Measurements from ENCODE around the gene IAH1. TPM values are rescaled to one million over a fixed set of nuclear protein-coding genes. Genes with fewer than 3 reads are reported as not detected.
A peak's percentile ranks its signal among the peaks of the same experiment; 100 is the strongest.
"Not testable (repeated sequence)": the region's sequence is repeated elsewhere in the genome, so short reads cannot be mapped to it uniquely, and the experiment has no call there.

Gene IAH1
- total RNA-seq, 1 donor from 2014 or later = 32.2 TPM

- ATAC-seq = peak; percentile 49
Observed at GRCh38 chr2:9473308-9473984, 905 bp upstream of the IAH1 start.

DNA sequence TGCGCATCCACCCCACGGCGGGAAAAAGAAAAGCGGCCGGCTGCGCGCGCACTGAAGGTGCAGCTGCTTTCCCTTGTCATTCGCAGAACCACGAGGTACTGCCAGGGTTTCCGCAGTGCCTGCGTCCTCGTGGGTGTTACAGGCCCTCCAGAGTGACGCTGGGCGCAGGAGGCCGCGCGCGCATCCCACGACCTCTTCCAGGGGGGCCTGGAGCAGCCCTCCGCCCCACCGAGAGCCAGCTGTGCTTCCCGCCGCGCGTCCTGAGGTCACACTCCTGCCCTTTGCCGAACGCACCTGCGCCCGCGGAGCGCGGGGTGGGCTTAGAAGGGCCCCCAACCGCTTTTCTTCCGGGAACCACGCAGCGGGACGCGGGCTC is 378 bp upstream of the IAH1 start:
- peak; percentile 57 for ATAC-seq

GRCh38 chr2:9477914-9478313 is 3.6 kb downstream of the IAH1 start:
- ATAC-seq = no peak

GRCh38 chr2:9478526-9478925 is 4.2 kb downstream of the IAH1 start:
- ATAC-seq = no peak

DNA sequence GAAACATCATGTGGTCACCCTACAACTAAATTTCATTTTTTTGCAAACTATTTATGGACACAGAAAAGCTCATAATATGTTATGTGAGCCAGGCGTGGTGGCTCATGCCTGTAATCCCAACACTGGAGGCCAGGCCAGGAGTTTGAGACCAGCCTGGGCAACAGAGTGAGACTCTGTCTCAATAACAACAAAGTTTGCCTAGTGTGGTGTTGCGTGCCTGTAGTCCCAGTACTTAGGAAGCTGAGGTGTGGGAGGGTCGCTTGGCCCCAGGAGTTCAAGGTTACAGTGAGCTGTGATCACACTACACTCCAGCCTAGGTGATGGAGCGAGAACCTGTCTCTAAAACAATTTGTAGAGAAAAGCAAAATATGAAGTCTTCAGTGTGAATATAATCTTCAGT is 5.8 kb downstream of the IAH1 start:
- ATAC-seq = no peak

GRCh38 chr2:9483107-9483506 is 8.8 kb downstream of the IAH1 start:
- ATAC-seq = no peak

GRCh38 chr2:9484533-9484932 is 10.2 kb downstream of the IAH1 start:
- ATAC-seq = no peak

DNA sequence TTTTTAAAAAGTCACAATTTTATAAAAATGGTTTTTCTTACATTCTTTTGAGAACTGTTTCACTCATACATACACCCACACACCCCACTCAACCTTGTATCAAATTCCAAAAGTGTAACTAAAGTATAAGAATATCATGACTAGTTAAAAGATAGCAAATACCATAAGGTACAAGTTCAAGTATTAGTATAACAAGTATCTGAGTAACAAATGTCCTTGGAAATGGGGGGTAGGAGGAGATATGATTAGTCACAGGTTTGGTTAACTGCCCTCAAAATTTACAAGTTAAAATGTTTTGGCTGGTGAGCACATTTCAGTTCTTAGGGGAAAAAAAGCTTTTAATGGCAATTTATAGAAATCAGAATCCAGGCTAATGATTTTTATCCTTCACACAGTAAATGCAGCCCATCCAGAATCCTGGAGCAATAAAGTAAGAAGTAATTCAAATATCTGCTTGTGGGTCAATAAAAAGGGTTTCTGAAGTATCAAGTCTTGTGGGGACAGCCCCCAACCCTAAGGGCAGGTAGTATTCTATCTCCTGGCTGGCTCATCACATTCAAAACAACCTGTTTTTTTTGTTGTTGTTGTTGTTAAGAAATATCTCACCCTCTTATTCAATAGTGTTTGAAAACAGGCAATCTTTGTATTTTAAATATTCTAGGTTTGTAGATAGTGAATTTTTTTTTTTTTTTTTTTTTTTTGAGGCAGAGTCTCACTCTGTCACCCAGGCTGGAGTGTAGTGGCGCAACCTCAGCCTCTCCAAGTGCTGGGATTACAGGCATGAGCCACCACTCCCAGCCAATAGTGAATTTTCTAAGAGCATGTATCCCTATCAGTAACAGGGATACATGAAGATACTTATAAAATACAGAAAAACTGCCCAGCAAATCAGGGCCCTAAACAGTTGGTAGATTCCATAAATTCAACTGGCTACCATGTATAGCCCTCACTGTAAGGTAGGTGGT is 14.5 kb downstream of the IAH1 start:
- no peak for ATAC-seq

GRCh38 chr2:9490789-9491188 is 16.4 kb downstream of the IAH1 start:
- no peak for ATAC-seq

- no peak for ATAC-seq
Observed at GRCh38 chr2:9492927-9493326, 18.6 kb downstream of the IAH1 start.

- ATAC-seq = no peak
Observed at GRCh38 chr2:9493478-9493877, 19.1 kb downstream of the IAH1 start.

GRCh38 chr2:9494081-9494480 is 19.7 kb downstream of the IAH1 start:
- ATAC-seq = no peak

DNA sequence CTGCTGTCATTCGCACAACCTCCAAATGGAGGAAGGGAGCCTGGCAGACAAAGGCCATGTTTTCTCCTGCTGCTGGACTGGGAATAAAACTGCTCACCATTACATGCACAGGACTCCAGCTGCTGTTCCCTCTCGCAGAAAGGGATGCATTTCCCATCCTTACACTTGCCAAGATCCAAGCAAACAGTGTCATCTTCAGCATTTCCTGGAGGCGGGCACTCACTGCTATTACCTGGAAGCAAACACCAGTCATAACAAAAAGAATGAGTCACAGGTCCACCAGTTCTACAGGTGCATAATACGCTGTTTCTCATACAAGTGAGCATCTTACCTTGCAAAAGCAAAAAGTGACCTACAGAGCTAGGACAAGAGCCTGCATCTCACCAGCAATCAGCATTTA is 22.7 kb downstream of the IAH1 start:
- peak; percentile 93 for ATAC-seq

DNA sequence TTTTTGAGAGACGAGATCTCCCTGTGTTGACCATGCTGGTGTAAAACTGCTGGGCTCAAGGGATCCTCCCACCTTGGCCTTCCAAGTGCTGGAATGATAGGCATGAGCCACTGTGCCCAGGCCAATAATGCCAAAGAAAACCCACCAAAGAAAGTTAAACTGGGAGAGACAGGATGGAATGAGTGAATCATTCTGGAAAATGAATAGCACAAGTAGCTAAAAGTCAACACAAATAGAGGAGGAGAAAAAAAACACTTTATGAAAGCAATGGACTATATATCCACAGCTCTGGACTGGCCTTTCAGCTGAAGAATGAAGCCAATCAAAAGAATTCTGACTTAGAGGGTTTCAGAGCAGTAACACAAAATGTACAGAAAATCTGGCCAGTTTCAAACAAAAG is 23.9 kb downstream of the IAH1 start:
- ATAC-seq = no peak

- ATAC-seq = no peak
Observed at GRCh38 chr2:9508931-9509330, 34.6 kb downstream of the IAH1 start.

DNA sequence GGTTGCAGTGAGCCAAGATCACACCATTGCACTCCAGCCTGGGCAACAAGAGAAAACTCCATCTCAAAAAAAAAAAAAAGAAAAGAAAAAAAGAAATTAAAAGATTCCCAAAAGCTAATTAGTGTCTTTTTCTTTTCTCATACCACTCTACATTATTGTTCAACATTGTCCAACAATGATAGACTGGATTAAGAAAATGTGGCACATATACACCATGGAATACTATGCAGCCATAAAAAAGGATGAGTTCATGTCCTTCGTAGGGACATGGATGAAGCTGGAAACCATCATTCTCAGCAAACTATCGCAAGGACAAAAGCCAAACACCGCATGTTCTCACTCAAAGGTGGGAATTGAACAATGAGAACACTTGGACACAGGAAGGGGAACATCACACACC is 39.6 kb downstream of the IAH1 start:
- ATAC-seq = not testable (repeated sequence)

DNA sequence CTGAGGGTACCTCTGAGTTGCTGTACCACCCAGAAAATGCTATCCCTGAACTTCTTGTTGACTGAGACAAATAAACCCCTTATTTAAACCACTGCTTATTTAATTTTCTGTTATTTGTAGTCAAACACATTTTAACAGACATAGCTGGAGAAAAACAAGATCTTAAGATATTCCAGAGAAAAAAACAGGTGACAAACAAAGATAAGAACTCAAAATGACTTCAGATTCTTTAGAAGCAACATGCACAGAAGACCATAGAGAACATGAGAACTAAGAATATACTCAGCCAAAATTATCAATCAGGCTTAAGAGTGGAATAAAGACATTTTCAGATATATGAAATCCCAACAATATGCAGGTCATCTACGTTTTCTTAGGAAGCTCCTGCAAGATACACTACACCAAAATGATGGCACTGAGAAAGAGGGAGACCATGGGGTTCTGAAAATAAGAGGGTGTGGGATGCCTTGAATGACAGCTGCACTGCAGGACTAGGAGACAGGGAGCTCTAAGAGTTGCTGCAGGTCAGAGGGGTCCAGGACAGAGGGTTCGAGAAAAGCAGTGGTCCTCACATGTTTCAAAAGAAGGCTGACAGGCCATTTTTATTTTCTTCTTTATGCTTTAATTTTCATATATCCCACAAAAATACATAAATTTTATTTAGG is 42.9 kb downstream of the IAH1 start:
- no peak for ATAC-seq

DNA sequence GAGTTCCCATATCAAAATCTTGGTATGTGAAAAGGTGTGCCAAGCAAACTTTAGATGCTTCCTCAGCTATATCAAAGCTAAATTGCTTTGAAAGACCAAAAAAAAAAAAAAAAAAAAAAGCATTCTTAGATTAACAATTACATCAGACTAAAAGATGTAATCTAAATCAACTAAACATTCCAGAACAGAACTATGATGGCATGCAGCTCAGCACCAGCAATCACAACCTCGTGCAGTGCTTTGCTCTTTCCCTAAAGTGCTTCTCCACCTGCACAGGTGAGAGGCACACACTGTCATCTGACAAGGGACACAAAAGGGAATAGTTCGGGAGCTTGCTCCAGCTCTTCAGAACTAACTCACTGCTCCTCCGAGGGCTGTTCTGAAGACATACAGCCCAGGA is 43.8 kb downstream of the IAH1 start:
- no peak for ATAC-seq

DNA sequence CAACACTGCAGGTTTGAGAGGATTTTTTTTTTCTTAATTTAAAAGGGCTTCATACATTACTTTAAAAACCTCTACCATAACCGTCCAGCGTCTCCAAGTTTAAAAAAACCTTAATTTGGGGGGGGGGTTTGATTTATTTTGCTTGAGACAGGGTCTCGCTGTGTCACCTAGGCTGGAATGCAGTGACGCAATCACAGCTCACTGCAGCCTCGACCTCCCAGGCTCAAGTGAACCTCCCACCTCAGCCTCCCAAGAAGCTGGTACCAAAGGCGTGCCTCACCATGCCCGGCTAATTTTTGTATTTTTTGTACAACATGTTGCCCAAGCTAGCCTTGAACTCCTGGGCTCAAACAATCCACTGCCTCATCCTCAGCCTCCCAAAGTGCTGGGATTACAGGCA is 44.4 kb downstream of the IAH1 start:
- no peak for ATAC-seq

DNA sequence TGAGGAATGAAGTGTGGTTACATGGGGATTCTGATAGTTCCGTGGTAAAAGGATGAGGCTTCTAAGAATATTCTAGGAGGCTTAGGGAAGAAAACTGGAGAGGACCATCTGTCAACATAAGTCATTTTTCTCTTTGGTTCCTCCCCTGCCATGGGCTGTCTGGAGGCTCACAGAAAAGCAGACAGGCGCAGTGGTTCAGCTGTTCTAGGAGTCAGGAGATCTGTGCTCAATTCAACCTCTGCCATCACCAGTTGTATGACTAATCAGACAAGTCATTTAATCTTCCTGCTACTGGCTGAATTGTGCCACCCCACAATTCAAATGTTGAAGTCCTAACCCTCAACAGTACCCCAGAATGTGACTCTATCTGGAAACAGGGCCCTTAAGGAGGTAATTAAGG is 44.9 kb downstream of the IAH1 start:
- no peak for ATAC-seq

GRCh38 chr2:9524291-9524690 is 49.9 kb downstream of the IAH1 start:
- ATAC-seq = no peak

GRCh38 chr2:9525266-9525665 is 50.9 kb downstream of the IAH1 start:
- no peak for ATAC-seq

DNA sequence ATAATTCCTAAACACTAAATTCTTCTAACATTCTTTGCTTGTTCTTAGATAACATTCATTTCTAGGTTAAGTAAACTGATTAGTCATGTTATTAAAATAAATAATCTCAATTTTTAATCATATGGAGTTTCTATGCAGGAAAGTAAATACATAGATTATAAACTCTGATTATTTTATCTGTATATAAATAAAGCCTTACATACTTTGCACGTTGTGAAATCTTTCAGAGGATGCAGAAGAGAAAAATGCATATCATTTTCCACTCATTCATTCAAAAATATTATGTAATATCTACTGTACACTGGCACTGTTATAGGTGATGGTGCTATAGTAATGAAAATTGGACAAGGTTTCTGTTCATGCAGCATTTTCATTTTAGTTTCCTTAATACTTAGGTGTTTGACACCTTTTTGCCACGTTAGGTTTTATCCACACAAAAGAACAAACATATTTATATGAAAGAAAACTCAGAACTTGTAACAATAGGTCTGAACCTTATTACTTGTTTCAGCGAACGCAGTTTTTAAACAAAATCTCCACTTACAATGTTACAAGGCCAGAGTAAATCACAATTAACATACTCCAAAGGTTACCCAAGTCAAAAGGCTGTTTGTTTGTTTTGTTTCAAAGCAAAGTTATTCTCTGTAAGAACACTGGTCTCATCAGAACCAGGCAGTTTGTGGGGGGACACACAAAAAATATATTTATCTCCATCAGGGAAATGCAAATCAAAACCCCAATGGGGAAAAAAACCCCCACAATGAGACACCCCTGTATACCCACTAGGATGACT is 53.8 kb downstream of the IAH1 start:
- ATAC-seq = no peak
